Kidney epithelial cell (primary cell): Measurements from ENCODE around the gene ALCAM. TPM values are rescaled to one million over a fixed set of nuclear protein-coding genes. Genes with fewer than 3 reads are reported as not detected.

Experiments
- DNase-seq: peaks from one replicate; pipeline ENCODE4 v3.0.0-alpha.2; 2010; ENCODE audit warnings: low read depth
- H3K27me3 ChIP-seq: 2 replicates; pipeline ENCODE4 v1.6.0; 2011; ENCODE audit warnings: low read length; ENCODE audit not compliant: control insufficient read depth, insufficient read depth
- H3K36me3 ChIP-seq: 2 replicates; pipeline ENCODE4 v1.5.1; 2011; ENCODE audit warnings: low read length; ENCODE audit not compliant: control insufficient read depth, insufficient read depth
- H3K4me3 ChIP-seq: 2 replicates; pipeline ENCODE4 v1.5.1; 2011; ENCODE audit warnings: low read depth, mild to moderate bottlenecking, control low read depth, low read length
- CTCF ChIP-seq: IDR thresholded peaks from 2 replicates; pipeline ENCODE4 v1.5.1; 2011; ENCODE audit warnings: mild to moderate bottlenecking, moderate library complexity, low read length, control low read depth, inconsistent platforms; ENCODE audit not compliant: insufficient read depth, poor library complexity, severe bottlenecking
- total RNA-seq: library from RNA; depleted of rRNA; stranded (reverse); fragments of >200 nt; gene quantifications from 2 replicates; pipeline ENCODE4 v1.2.3, GENCODE V29; 2015

Gene ALCAM
- total RNA-seq, 1 donor from 2014 or later, result 82.3 TPM

GRCh38 chr3:105502333-105502732, 135.6 kb downstream of the ALCAM start:
- Histone ChIP-seq H3K36me3 (no peaks in the 10 kb centered on the region), H3K27me3 (no peaks in the 10 kb centered on the region), H3K4me3 (no peak overlapping the region)
- TF ChIP-seq CTCF, result no peak
- no peak for DNase-seq

DNA sequence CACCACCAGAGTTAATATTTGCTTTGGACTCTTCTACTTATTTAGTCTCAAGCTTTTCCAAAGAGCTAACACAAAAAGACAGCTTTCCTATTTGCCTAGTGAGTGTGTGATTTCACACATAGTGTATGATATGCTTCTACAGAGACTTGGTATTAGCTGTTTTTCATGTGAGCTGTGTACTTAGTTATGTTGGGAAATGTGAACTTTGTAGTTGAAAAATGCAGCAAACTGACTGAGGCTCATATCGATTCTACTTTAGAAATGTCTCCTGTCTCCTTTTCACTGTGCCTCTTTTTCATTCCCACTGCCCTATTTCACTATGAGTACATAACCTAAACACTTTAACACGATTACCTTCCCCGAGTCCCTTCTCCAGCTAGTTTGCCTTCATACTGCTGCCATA, 136.5 kb downstream of the ALCAM start:
- no peak for DNase-seq
- TF ChIP-seq CTCF, result no peak
- Histone ChIP-seq H3K4me3 (no peak overlapping the region), H3K27me3 (no peaks in the 10 kb centered on the region), H3K36me3 (no peaks in the 10 kb centered on the region)

DNA sequence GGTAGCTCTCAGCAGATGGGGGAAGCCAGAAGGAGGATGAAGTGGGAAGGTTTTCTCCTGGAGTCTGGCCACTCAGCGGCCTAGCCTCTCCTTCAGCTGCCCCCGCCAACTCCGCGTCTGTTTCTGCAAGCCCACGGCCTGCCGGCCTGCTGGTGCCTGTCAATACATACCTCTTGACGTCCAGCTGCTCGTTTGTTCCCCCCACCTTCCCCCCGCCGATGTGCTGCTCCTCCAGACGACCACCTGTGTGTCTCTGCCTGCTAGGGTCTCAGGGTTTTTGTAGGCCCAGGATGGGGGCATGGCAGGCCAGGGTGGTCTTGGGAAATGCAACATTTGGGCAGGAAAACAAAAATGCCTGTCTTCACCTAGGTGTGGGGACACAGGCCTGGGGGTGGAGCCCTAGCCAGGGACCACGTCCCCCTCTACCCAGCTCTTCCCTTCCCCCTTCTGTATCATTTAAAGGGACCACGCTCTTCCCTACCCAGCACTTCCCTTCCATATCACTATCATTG, 137.8 kb downstream of the ALCAM start:
- no peak for TF ChIP-seq CTCF

GRCh38 chr3:105505170-105505569, 138.5 kb downstream of the ALCAM start:
- Histone ChIP-seq H3K36me3 (no peaks in the 10 kb centered on the region), H3K27me3 (no peaks in the 10 kb centered on the region), H3K4me3 (no peak overlapping the region)
- TF ChIP-seq CTCF, result no peak
- no peak for DNase-seq

More for the DNA sequence above, 137.8 kb downstream of the ALCAM start:
- no peaks in the 10 kb centered on the region for H3K27me3 ChIP-seq
- no peaks in the 10 kb centered on the region for H3K36me3 ChIP-seq
- no peak overlapping the region for H3K4me3 ChIP-seq
- DNase-seq, result no peak

DNA sequence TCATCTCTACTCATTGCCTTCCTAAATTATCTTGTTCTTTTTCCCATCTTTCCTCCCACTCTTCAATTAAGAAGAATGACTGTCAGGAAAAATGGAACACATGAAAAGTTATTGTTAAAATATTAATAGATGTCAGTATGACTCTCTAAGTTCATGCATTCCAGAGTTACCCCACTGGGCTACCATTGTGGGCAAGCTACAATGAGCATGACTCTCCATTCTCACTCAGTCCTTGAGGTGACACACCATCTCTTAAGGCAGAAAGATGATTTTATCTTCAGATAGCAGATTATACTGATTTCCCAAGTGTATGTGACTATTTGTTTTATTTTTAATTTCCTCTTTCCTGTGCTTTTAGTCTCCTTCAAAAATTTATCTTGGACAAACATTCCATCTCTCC, 144.3 kb downstream of the ALCAM start:
- no peaks in the 10 kb centered on the region for H3K27me3 ChIP-seq
- DNase-seq, result no peak
- no peak for TF ChIP-seq CTCF

GRCh38 chr3:105512061-105512460, 145.4 kb downstream of the ALCAM start:
- no peak for TF ChIP-seq CTCF
- H3K36me3 ChIP-seq, result no peaks in the 10 kb centered on the region
- no peak for DNase-seq
- H3K27me3 ChIP-seq, result no peaks in the 10 kb centered on the region
- H3K4me3 ChIP-seq, result no peak overlapping the region

More for the DNA sequence above, 144.3 kb downstream of the ALCAM start:
- no peak overlapping the region for H3K4me3 ChIP-seq
- no peaks in the 10 kb centered on the region for H3K36me3 ChIP-seq
